HCT116 (cell line): ENCODE results near the gene MEGF8. TPM values are rescaled to one million over a fixed set of nuclear protein-coding genes. Genes with fewer than 3 reads are reported as not detected.

Experiments used
- ATAC-seq: fragments of 200-7000 bp; cut with Tn5 transposase; 2 replicates; pipeline ENCODE4 v1.9.1; 2020; ENCODE audit warnings: mild to moderate bottlenecking, moderate library complexity
- BruUV-seq: library from RNA; stranded (reverse); fragments of 400-500 nt; replicated peaks from 2 replicates; lab custom pipeline; 2021; lab: Mats Ljungman, UMichigan
- CTCF ChIA-PET: fragments of 300-600 bp; sonication (Branson Sonifier 250); formaldehyde crosslinking; loops from one replicate; lab custom pipeline; 2021; ENCODE audit warnings: antibody characterized with exemption; lab: Charles Lee
- POLR2A ChIA-PET: fragments of 300-600, 350-600 bp; sonication (Branson Sonifier 250); formaldehyde crosslinking; loops from one replicate; lab custom pipeline; 2021; ENCODE audit warnings: antibody characterized with exemption; lab: Charles Lee
- RAD21 ChIA-PET, 2 experiments: fragments of 300-600 bp; sonication (Branson Sonifier 250); formaldehyde crosslinking; loops; one replicate each; lab custom pipeline; 2023; ENCODE audit warnings: low total read pairs in 2 of 2; ENCODE audit not compliant: uncharacterized antibody in 2 of 2, unreplicated experiment in 2 of 2, low non-redundant PET in 1 of 2; lab: Charles Lee
- DNase-seq: peaks from one replicate; pipeline ENCODE4 v3.0.0-alpha.2; 2010; ENCODE audit warnings: low read depth, low spot score
- H2AFZ ChIP-seq: fragments of 200-600 bp; shearing (Covaris generic), sonication (generic); 2 replicates; pipeline ENCODE4 v1.6.1; 2017; ENCODE audit warnings: low read depth, mixed run types, mixed read lengths, antibody characterized with exemption, low read length; ENCODE audit not compliant: poor library complexity, severe bottlenecking
- H3K27ac ChIP-seq: 2 replicates; pipeline ENCODE4 v1.5.1; 2012; ENCODE audit warnings: low read depth, low read length
- H3K27me3 ChIP-seq: fragments of 200-600 bp; sonication (generic); 2 replicates; pipeline ENCODE4 v1.6.1; 2016; ENCODE audit warnings: mixed run types, low read length, mixed read lengths; ENCODE audit not compliant: insufficient read depth
- H3K36me3 ChIP-seq, 2 experiments: fragments of 200-500 bp in 1 of 2; fragments of 200-600 bp in 1 of 2; sonication (Bioruptor generic) in 1 of 2; sonication (generic) in 1 of 2; 2 replicates each; pipeline versions ENCODE4 v1.5.1 to v1.6.1; 2014 to 2016; ENCODE audit warnings: low read length in 2 of 2, inconsistent platforms in 1 of 2, mixed read lengths in 1 of 2, mixed run types in 1 of 2; ENCODE audit not compliant: insufficient read depth in 2 of 2, control insufficient read depth in 1 of 2
- H3K4me1 ChIP-seq, 2 experiments: fragments of 200-600 bp in 1 of 2; sonication (generic) in 1 of 2; 2 replicates each; pipeline versions ENCODE4 v1.5.1 to v1.6.1; 2012 to 2017; ENCODE audit warnings: low read length in 2 of 2, inconsistent platforms in 1 of 2, mild to moderate bottlenecking in 1 of 2, mixed read lengths in 1 of 2, mixed run types in 1 of 2, moderate library complexity in 1 of 2; ENCODE audit not compliant: insufficient read depth in 2 of 2, control insufficient read depth in 1 of 2
- H3K4me2 ChIP-seq: fragments of 200-600 bp; sonication (generic); 2 replicates; pipeline ENCODE4 v1.6.1; 2017; ENCODE audit warnings: mixed run types, low read length, mixed read lengths
- H3K4me3 ChIP-seq, 2 experiments: fragments of 200-600 bp in 1 of 2; sonication (generic) in 1 of 2; replicated peaks in 1 of 2; 2 replicates each; pipeline ENCODE4 v1.5.1; 2011 to 2016; ENCODE audit warnings: low read length in 2 of 2, control low read depth in 1 of 2, low read depth in 1 of 2, mild to moderate bottlenecking in 1 of 2, mixed read lengths in 1 of 2, mixed run types in 1 of 2
- H3K79me2 ChIP-seq: fragments of 200-600 bp; sonication (generic); 2 replicates; pipeline ENCODE4 v1.6.1; 2017; ENCODE audit warnings: mild to moderate bottlenecking, mixed run types, low read length, moderate library complexity, mixed read lengths; ENCODE audit not compliant: insufficient read depth
- H3K9ac ChIP-seq: fragments of 200-600 bp; sonication (generic); 2 replicates; pipeline ENCODE4 v1.6.1; 2016; ENCODE audit warnings: low read length, mixed read lengths
- H3K9me2 ChIP-seq: fragments of 200-600 bp; sonication (generic), shearing (Covaris generic); 2 replicates; pipeline ENCODE4 v1.6.1; 2017; ENCODE audit warnings: mixed run types, mild to moderate bottlenecking, moderate library complexity; ENCODE audit not compliant: insufficient read depth
- H3K9me3 ChIP-seq, 2 experiments: fragments of 200-500 bp in 1 of 2; fragments of 200-600 bp in 1 of 2; sonication (Bioruptor generic) in 1 of 2; sonication (generic) in 1 of 2; 2 replicates each; pipeline ENCODE4 v1.6.1; 2014 to 2017; ENCODE audit warnings: low read length in 2 of 2, mixed read lengths in 2 of 2, inconsistent platforms in 1 of 2, low read depth in 1 of 2, mild to moderate bottlenecking in 1 of 2, mixed run types in 1 of 2, moderate library complexity in 1 of 2; ENCODE audit not compliant: control insufficient read depth in 1 of 2, insufficient read depth in 1 of 2
- H4K20me1 ChIP-seq: fragments of 200-600 bp; sonication (generic), shearing (Covaris generic); 2 replicates; pipeline ENCODE4 v1.6.1; 2017; ENCODE audit warnings: mixed run types, mild to moderate bottlenecking, moderate library complexity; ENCODE audit not compliant: insufficient read depth
- CTCF ChIP-seq, 3 experiments: fragments of 200-600 bp in 1 of 3; sonication (generic) in 1 of 3; IDR thresholded peaks in 2 of 3; conservative IDR thresholded peaks in 1 of 3; 2 replicates each; pipeline ENCODE4 v1.5.1; 2012 to 2017; ENCODE audit warnings: low read depth in 2 of 3, low read length in 2 of 3, antibody characterized with exemption in 1 of 3, borderline replicate concordance in 1 of 3, control low read depth in 1 of 3, mild to moderate bottlenecking in 1 of 3, mixed read lengths in 1 of 3, mixed run types in 1 of 3, moderate library complexity in 1 of 3; ENCODE audit not compliant: insufficient read depth in 1 of 3
- ELF1 ChIP-seq: IDR thresholded peaks from 2 replicates; pipeline ENCODE4 v1.6.1; 2012; ENCODE audit warnings: low read depth, borderline replicate concordance
- FOSL1 ChIP-seq: IDR thresholded peaks from 2 replicates; pipeline ENCODE4 v1.6.1; 2012; ENCODE audit warnings: low read depth
- POLR2A ChIP-seq: IDR thresholded peaks from 2 replicates; pipeline ENCODE4 v1.7.0; 2011; ENCODE audit warnings: borderline replicate concordance; ENCODE audit not compliant: insufficient read depth, insufficient read length; ENCODE audit errors: extremely low read depth
- SP1 ChIP-seq: IDR thresholded peaks from 2 replicates; pipeline ENCODE4 v1.6.1; 2012; ENCODE audit warnings: low read depth
- ZBTB33 ChIP-seq: IDR thresholded peaks from 2 replicates; pipeline ENCODE4 v1.6.1; 2011; ENCODE audit warnings: mild to moderate bottlenecking, low read length, moderate library complexity; ENCODE audit not compliant: insufficient replicate concordance; ENCODE audit errors: extremely low read depth
- ZFX ChIP-seq: fragments of 450-650 bp; IDR thresholded peaks from 2 replicates; pipeline ENCODE4 v1.6.1; 2017
- ZNF274 ChIP-seq: fragments of 200-500 bp; sonication (Bioruptor generic); IDR thresholded peaks from 2 replicates; pipeline ENCODE4 v1.6.1; 2014; ENCODE audit warnings: mild to moderate bottlenecking, low read depth, low read length, inconsistent platforms
- intact Hi-C: fragments of 100-400 bp; cut with micrococcal nuclease; formaldehyde crosslinking; loops from 2 replicates; pipeline ENCODE4 v1.10.0; 2022
- total RNA-seq: library from RNA; stranded (reverse); gene quantifications from one replicate; pipeline ENCODE4 v1.2.1, GENCODE V29; 2021; ENCODE audit not compliant: unreplicated experiment
- TF ChIP-seq, protein P1 (sequence below): IDR thresholded peaks from 2 replicates; pipeline ENCODE4 v1.6.1; 2012; ENCODE audit warnings: low read depth

MEGF8 gene
- total RNA-seq, 1 experiment from 2014 or later: 24.0 TPM

GRCh38 chr19:42284066-42284501 lies 41.4 kb upstream of the MEGF8 start:
- Histone ChIP-seq H2AFZ (no peak overlapping the region), H3K4me3 (peak overlapping the region; percentile 17 to 32; a peak in 2 of 4 replicates), H3K4me1 (peaks cover 34 to 62% of the 10 kb centered on the region in 2 experiments), H3K27me3 (no peaks in the 10 kb centered on the region), H4K20me1 (no peaks in the 10 kb centered on the region), H3K9ac (peak overlapping the region; percentile 46; the same call in 1 of the 2 replicates), H3K27ac (peak overlapping the region; percentile 82), H3K36me3 (peaks cover 9 to 10% of the 10 kb centered on the region in 2 experiments), H3K9me2 (no peaks in the 10 kb centered on the region), H3K79me2 (peaks cover 18% of the 10 kb centered on the region; the same call in 1 of the 2 replicates), H3K9me3 (no peaks in the 10 kb centered on the region), H3K4me2 (peak overlapping the region; percentile 22; the same call in 1 of the 2 replicates)
- CTCF ChIA-PET: interaction anchor here (1.0 to 1.5 kb wide), 2 partner anchors 9 to 38 kb away, joined by 3 read pairs; no protein-coding TSS in a partner anchor
- POLR2A ChIA-PET: no interaction called here
- ATAC-seq: peak; percentile 40
- DNase-seq: no peak
- intact Hi-C loops: no loop called here
- BruUV-seq: no TSS peak
- RAD21 ChIA-PET: interaction anchor here in 1 of 2 experiments (0.6 kb wide), 1 partner anchor 39 kb away, joined by 5 read pairs; no protein-coding TSS in a partner anchor
- peak; percentile 7 for TF ChIP-seq POLR2A
- TF ChIP-seq SP1: no peak
- TF ChIP-seq ZNF274: no peak

GRCh38 chr19:42284591-42285341 lies 40.7 kb upstream of the MEGF8 start:
- BruUV-seq: TSS peak; percentile 35
- peak overlapping the region; percentile 64 to 68 for H3K4me3 ChIP-seq
- no peaks in the 10 kb centered on the region for H3K27me3 ChIP-seq
- ChIA-PET RAD21 (no interaction called here), POLR2A (no interaction called here), CTCF (interaction anchor here (0.7 to 1.5 kb wide), 3 partner anchors 9 to 38 kb away, joined by 3 read pairs; no protein-coding TSS in a partner anchor)
- H3K27ac ChIP-seq: peak overlapping the region; percentile 75
- peak overlapping the region; percentile 94 for H3K4me2 ChIP-seq
- no peaks in the 10 kb centered on the region for H3K9me2 ChIP-seq
- H2AFZ ChIP-seq: no peak overlapping the region
- ATAC-seq: no peak
- no peaks in the 10 kb centered on the region for H3K9me3 ChIP-seq
- peaks cover 9 to 15% of the 10 kb centered on the region in 2 experiments for H3K36me3 ChIP-seq
- peak overlapping the region; percentile 66 for H3K9ac ChIP-seq
- H3K79me2 ChIP-seq: peaks cover 18% of the 10 kb centered on the region; the same call in 1 of the 2 replicates
- intact Hi-C loops: no loop called here
- H4K20me1 ChIP-seq: no peaks in the 10 kb centered on the region
- H3K4me1 ChIP-seq: peaks cover 29 to 55% of the 10 kb centered on the region in 2 experiments
- no peak for DNase-seq
- TF ChIP-seq FOSL1 (no peak), ELF1 (no peak), CTCF (IDR thresholded peaks at IDR 0.05 in 2 of 3, conservative IDR thresholded peaks at IDR 0.05 in 1 of 3; ENCODE audit: borderline replicate concordance in 1 of 3, insufficient read depth in 1 of 3, low read depth in 2 of 3, low read length in 2 of 3) (no peak), ZBTB33 (no peak), POLR2A (no peak), SP1 (no peak), ZFX (no peak)
- TF ChIP-seq, protein P1, sequence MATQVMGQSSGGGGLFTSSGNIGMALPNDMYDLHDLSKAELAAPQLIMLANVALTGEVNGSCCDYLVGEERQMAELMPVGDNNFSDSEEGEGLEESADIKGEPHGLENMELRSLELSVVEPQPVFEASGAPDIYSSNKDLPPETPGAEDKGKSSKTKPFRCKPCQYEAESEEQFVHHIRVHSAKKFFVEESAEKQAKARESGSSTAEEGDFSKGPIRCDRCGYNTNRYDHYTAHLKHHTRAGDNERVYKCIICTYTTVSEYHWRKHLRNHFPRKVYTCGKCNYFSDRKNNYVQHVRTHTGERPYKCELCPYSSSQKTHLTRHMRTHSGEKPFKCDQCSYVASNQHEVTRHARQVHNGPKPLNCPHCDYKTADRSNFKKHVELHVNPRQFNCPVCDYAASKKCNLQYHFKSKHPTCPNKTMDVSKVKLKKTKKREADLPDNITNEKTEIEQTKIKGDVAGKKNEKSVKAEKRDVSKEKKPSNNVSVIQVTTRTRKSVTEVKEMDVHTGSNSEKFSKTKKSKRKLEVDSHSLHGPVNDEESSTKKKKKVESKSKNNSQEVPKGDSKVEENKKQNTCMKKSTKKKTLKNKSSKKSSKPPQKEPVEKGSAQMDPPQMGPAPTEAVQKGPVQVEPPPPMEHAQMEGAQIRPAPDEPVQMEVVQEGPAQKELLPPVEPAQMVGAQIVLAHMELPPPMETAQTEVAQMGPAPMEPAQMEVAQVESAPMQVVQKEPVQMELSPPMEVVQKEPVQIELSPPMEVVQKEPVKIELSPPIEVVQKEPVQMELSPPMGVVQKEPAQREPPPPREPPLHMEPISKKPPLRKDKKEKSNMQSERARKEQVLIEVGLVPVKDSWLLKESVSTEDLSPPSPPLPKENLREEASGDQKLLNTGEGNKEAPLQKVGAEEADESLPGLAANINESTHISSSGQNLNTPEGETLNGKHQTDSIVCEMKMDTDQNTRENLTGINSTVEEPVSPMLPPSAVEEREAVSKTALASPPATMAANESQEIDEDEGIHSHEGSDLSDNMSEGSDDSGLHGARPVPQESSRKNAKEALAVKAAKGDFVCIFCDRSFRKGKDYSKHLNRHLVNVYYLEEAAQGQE: no peak
